D721Med (cell line): Measurements from ENCODE around the gene FGGY.

Experiments used
- DNase-seq: peaks from one replicate; pipeline ENCODE4 v3.0.0; 2011; ENCODE audit warnings: low spot score; ENCODE audit not compliant: insufficient read length
- FAIRE-seq: peaks from 2 replicates; lab custom pipeline; 2011; peaks lifted over from hg19 to GRCh38; lab: Jason Lieb, UNC
- TF ChIP-seq, protein P1 (sequence below): IDR thresholded peaks from 2 replicates; pipeline ENCODE4 v1.5.1; 2012; ENCODE audit warnings: mild to moderate bottlenecking, control low read depth; ENCODE audit not compliant: insufficient read depth; ENCODE audit errors: missing control alignments

Gene FGGY

GRCh38 chr1:59478822-59479221, 181.9 kb downstream of the FGGY start:
- TF ChIP-seq, protein P1, sequence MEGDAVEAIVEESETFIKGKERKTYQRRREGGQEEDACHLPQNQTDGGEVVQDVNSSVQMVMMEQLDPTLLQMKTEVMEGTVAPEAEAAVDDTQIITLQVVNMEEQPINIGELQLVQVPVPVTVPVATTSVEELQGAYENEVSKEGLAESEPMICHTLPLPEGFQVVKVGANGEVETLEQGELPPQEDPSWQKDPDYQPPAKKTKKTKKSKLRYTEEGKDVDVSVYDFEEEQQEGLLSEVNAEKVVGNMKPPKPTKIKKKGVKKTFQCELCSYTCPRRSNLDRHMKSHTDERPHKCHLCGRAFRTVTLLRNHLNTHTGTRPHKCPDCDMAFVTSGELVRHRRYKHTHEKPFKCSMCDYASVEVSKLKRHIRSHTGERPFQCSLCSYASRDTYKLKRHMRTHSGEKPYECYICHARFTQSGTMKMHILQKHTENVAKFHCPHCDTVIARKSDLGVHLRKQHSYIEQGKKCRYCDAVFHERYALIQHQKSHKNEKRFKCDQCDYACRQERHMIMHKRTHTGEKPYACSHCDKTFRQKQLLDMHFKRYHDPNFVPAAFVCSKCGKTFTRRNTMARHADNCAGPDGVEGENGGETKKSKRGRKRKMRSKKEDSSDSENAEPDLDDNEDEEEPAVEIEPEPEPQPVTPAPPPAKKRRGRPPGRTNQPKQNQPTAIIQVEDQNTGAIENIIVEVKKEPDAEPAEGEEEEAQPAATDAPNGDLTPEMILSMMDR = no peak
- DNase-seq (no peak), FAIRE-seq (no peak)

DNA sequence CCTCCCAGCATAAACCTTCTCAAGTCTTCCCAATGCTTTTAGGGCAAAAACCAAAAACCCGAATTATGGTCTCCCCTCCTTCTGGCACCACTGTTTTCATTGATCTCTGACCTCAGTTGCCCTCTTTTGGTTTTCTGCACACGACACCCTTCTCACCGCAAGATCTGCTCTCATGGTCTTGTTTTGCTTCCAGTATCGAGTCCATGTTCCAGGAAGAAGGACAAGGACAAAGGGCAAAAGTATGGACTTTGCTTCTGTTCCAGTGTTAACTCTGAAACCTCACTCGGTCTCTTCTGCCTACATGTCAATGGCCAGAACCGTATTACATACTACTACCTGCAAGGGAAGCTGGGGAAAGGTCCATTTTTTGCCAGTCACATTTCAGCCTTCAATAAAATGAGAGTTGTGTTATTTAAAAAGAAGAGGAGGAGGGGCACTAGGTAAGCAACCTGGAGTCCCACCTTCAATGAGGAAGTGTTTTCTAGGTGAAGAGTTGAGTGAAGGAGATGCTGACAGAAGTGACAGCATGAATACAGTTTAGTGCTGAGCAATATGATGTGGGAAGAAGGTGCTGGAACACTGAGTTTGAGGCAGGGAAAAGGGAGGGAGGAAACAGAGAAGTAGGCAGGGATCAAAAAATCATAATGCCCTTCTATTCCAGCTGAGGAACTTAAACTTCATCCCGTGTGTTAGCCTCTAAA, 183.4 kb downstream of the FGGY start:
- TF ChIP-seq, protein P1 = no peak
- no peak for FAIRE-seq
- DNase-seq = no peak

DNA sequence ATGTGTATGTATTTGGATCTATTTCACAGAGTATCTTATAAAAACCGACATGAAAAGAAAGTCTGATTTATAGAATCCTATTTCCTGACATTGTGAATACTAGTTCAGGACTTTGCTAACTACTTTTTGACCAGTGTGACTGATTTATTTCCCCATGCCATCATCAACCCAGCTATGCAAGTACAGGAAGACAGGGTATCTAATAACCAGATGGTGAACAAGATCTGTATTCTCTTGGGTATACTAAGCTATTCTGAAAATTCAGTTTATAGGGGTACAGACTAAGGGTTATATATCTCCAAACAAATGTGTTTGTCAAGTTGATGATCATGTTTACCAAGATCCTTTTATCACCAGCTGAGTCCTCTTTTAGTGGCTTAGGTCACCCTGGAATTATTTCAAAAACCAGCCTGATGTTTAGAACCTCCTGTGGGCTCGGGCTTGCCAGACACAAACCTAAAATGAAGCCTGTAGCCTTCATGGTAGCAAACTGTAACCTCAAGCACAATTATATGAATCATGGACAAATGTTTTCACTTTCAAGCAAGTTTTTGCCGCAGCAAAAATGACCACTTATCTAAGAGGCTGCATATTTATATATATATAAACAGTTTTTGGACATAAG, 185.1 kb downstream of the FGGY start:
- no peak for FAIRE-seq
- TF ChIP-seq, protein P1 = no peak
- DNase-seq = no peak

DNA sequence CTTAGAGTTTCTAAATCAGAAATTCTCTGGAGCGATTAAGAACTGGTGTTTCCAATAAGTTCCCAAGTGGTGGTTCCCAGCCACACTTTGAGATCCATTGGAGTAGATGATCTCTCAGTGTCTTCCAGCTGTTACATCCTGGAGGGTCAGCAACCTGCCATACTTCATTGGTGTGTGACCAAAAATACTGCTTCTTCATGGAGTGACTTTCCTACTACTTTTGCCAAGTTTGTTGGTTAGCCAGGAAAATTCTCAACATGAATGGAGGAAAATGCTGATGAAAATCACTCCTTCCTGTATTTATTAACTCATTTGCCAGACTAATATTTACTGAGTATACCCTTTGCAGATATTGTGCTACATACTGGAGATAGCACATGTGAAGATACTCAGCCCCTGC, 186.1 kb downstream of the FGGY start:
- no peak for DNase-seq

GRCh38 chr1:59484096-59484495, 187.2 kb downstream of the FGGY start:
- no peak for DNase-seq
- FAIRE-seq = no peak
- TF ChIP-seq, protein P1 = no peak

More for the DNA sequence above, 186.1 kb downstream of the FGGY start:
- TF ChIP-seq, protein P1 = no peak
- no peak for FAIRE-seq

DNA sequence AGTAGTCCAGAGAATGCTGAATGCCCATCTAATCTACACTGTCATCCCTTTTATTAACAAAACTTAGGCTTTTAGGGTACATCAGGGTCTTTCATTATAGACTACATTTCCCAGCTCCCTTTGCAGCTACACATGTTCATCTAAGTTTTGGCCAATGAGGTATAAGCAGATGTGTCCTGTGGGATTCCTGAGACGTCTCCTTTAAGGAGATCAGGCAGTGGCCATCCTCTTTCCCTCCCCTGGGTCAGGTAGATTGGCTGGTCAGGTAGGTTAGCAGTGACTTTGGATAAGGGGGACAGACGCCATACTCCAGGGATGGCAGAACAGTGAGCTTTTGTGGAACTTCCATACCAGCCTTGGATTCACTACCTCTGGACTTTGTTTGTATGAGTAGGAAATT, 188.3 kb downstream of the FGGY start:
- TF ChIP-seq, protein P1 = no peak
- DNase-seq (no peak), FAIRE-seq (no peak)

- DNase-seq (no peak), FAIRE-seq (no peak)
- TF ChIP-seq, protein P1 = no peak
These were observed 189.1 kb downstream of the FGGY start for GRCh38 chr1:59485949-59486348.
